Naive thymus-derived CD8-positive, alpha-beta T cell (primary cell): ENCODE measurements around the gene FGF22. TPM values are rescaled to one million over a fixed set of nuclear protein-coding genes. Genes with fewer than 3 reads are reported as not detected.
"Not testable (repeated sequence)": the region's sequence is repeated elsewhere in the genome, so short reads cannot be mapped to it uniquely, and the experiment has no call there.

Experiments
- ATAC-seq, 2 donors: fragments of 150-1000 bp; cut with Tn5 transposase in 1 of 2; sonication (Bioruptor Pico), chemical (Tn5 transposase) in 1 of 2; 1 replicate in 1 of 2; 2 replicates in 1 of 2; pipeline ENCODE4 v1.10.0; 2021; ENCODE audit warnings: mild to moderate bottlenecking in 2 of 2, moderate library complexity in 2 of 2
- POLR2A ChIA-PET: fragments of 350-600 bp; sonication (Branson Sonifier 250); formaldehyde crosslinking; loops from one replicate; lab custom pipeline; 2021; ENCODE audit warnings: antibody characterized with exemption; lab: Charles Lee
- DNase-seq, 10 donors: peaks; one replicate each; pipeline versions ENCODE4 v3.0.0 to v3.0.0-alpha.2; 2020 to 2022
- H3K27ac Mint-ChIP-seq, 10 donors: one replicate each; pipeline ENCODE4 v1.8.0; 2020 to 2022; ENCODE audit warnings: mild to moderate bottlenecking in 10 of 10, mixed read lengths in 10 of 10, moderate library complexity in 4 of 10, inconsistent platforms in 1 of 10
- H3K27me3 Mint-ChIP-seq, 5 donors: one replicate each; pipeline ENCODE4 v1.8.0; 2021 to 2022; ENCODE audit warnings: mixed read lengths in 5 of 5
- H3K36me3 Mint-ChIP-seq, 3 donors: one replicate each; pipeline ENCODE4 v1.8.0; 2020 to 2022; ENCODE audit warnings: mixed read lengths in 3 of 3, mild to moderate bottlenecking in 2 of 3, inconsistent platforms in 1 of 3
- H3K4me1 Mint-ChIP-seq, 4 donors: one replicate each; pipeline ENCODE4 v1.8.0; 2021 to 2022; ENCODE audit warnings: mixed read lengths in 4 of 4
- H3K4me3 Mint-ChIP-seq, 10 donors: one replicate each; pipeline ENCODE4 v1.8.0; 2020 to 2022; ENCODE audit warnings: mild to moderate bottlenecking in 10 of 10, mixed read lengths in 10 of 10, moderate library complexity in 6 of 10, inconsistent platforms in 1 of 10
- H3K9me3 Mint-ChIP-seq, 9 donors: one replicate each; pipeline ENCODE4 v1.8.0; 2020 to 2022; ENCODE audit warnings: mixed read lengths in 9 of 9, mild to moderate bottlenecking in 3 of 9, inconsistent platforms in 1 of 9, moderate library complexity in 1 of 9
- polyA plus RNA-seq, 3 donors: library from polyadenylated mRNA; unstranded; fragments of 300-500 nt; fragmentation: Illumina TruSeq; gene quantifications; one replicate each; pipeline ENCODE4 v1.2.3, GENCODE V29; 2021
- total RNA-seq, 8 experiments: library from RNA in 2 of 8; stranded (reverse) in 2 of 8; gene quantifications; one replicate each; pipeline ENCODE4 v1.2.3 and lab custom pipeline; 2021 to 2026

Gene FGF22
- total and polyA plus RNA-seq, 5 experiments from 2014 or later = 2.4 to 2.6 TPM; not detected in 3

- peaks cover 0 to 39% (median 10%) of the 10 kb centered on the region in 3 donors for H3K36me3 Mint-ChIP-seq
- DNase-seq, H3K9me3 Mint-ChIP-seq, H3K27ac Mint-ChIP-seq, H3K27me3 Mint-ChIP-seq, H3K4me3 Mint-ChIP-seq, ATAC-seq: not testable (repeated sequence)
- peaks cover 9 to 21% (median 15%) of the 10 kb centered on the region in 4 donors for H3K4me1 Mint-ChIP-seq
- POLR2A ChIA-PET = interaction anchor here (0.7 to 1.0 kb wide), 2 partner anchors 20 to 105 kb away, joined by 4 read pairs; no protein-coding TSS in a partner anchor
Observed at GRCh38 chr19:626566-626965, 13.1 kb upstream of the FGF22 start.

- Mint-ChIP-seq H3K36me3 (peaks cover 0 to 39% (median 10%) of the 10 kb centered on the region in 3 donors), H3K4me1 (peaks cover 11 to 32% (median 21%) of the 10 kb centered on the region in 4 donors), H3K9me3 (no peaks in the 10 kb centered on the region), H3K27ac (peak overlapping the region in 1 of 10 donors; percentile 24), H3K27me3 (no peaks in the 10 kb centered on the region), H3K4me3 (peak overlapping the region in 1 of 10 donors; percentile 14)
- POLR2A ChIA-PET = interaction anchor here (0.6 kb wide), 1 partner anchor 22 kb away, joined by 3 read pairs; no protein-coding TSS in a partner anchor
- DNase-seq (peak in 1 of 10 donors; percentile 34), ATAC-seq (no peak)
Observed at GRCh38 chr19:628168-628567, 11.5 kb upstream of the FGF22 start.

GRCh38 chr19:629515-629914 is 10.2 kb upstream of the FGF22 start:
- Mint-ChIP-seq H3K36me3 (peaks cover 0 to 35% (median 10%) of the 10 kb centered on the region in 3 donors), H3K27ac (peak overlapping the region in 1 of 10 donors; percentile 29), H3K4me1 (peaks cover 16 to 40% (median 31%) of the 10 kb centered on the region in 4 donors)
- POLR2A ChIA-PET, H3K9me3 Mint-ChIP-seq, H3K27me3 Mint-ChIP-seq, ATAC-seq, DNase-seq, H3K4me3 Mint-ChIP-seq: not testable (repeated sequence)

GRCh38 chr19:629961-630714 is 9.5 kb upstream of the FGF22 start:
- no peaks in the 10 kb centered on the region for H3K27me3 Mint-ChIP-seq
- H3K9me3 Mint-ChIP-seq = no peaks in the 10 kb centered on the region
- DNase-seq (no peak), ATAC-seq (no peak)
- H3K4me3 Mint-ChIP-seq = peak overlapping the region in 3 of 10 donors; percentile 33 to 98 (median 58)
- peaks cover 0 to 35% (median 10%) of the 10 kb centered on the region in 3 donors for H3K36me3 Mint-ChIP-seq
- H3K27ac Mint-ChIP-seq = peak overlapping the region in 4 of 10 donors; percentile 29 to 75 (median 58)
- H3K4me1 Mint-ChIP-seq = peaks cover 16 to 40% (median 31%) of the 10 kb centered on the region in 4 donors
- POLR2A ChIA-PET = interaction anchor here (0.7 to 1.5 kb wide), 2 partner anchors 31 to 33 kb away, joined by 3 to 8 read pairs; partner anchors contain the start of gene RNF126

GRCh38 chr19:632579-633067 is 7.1 kb upstream of the FGF22 start:
- Mint-ChIP-seq H3K9me3 (no peaks in the 10 kb centered on the region), H3K27me3 (no peaks in the 10 kb centered on the region), H3K4me3 (peak overlapping the region; percentile 90 to 98 (median 96)), H3K36me3 (peaks cover 0 to 27% (median 6%) of the 10 kb centered on the region in 3 donors), H3K27ac (peak overlapping the region; percentile 57 to 97 (median 90)), H3K4me1 (peaks cover 13 to 36% (median 32%) of the 10 kb centered on the region in 4 donors)
- POLR2A ChIA-PET = interaction anchor here (0.6 to 1.3 kb wide), 7 partner anchors 10 to 144 kb away, joined by 3 to 5 read pairs (median 3); partner anchors contain the start of gene RNF126
- DNase-seq = no peak
- ATAC-seq = no peak

GRCh38 chr19:633068-633785 is 6.5 kb upstream of the FGF22 start, which contains the start of gene POLRMT:
Gene POLRMT (minus strand): TSS chr19:633537. CDS start chr19:633512, 25 bp downstream.
- ATAC-seq (peak; percentile 97), DNase-seq (peak; percentile 91 to 98 (median 95))
- H3K4me1 Mint-ChIP-seq = peaks cover 13 to 40% (median 32%) of the 10 kb centered on the region in 4 donors
- peak within 1 kb of the TSS; percentile 86 to 97 (median 95) for H3K27ac Mint-ChIP-seq
- H3K9me3 Mint-ChIP-seq = no peaks in the 10 kb centered on the region
- peak within 1 kb of the TSS; percentile 90 to 98 (median 96) for H3K4me3 Mint-ChIP-seq
- peaks cover 0 to 25% (median 4%) of the 10 kb centered on the region in 3 donors for H3K36me3 Mint-ChIP-seq
- POLR2A ChIA-PET = interaction anchor here (0.6 to 1.8 kb wide), 16 partner anchors 8 to 471 kb away, joined by 3 to 19 read pairs (median 5); partner anchors contain the start of gene RNF126
- H3K27me3 Mint-ChIP-seq = no peaks in the 10 kb centered on the region

- POLR2A ChIA-PET = interaction anchor here (0.6 to 1.8 kb wide), 14 partner anchors 9 to 470 kb away, joined by 3 to 19 read pairs (median 5); partner anchors contain the start of gene RNF126
- DNase-seq (no peak), ATAC-seq (peak in 1 of 2 donors; percentile 3)
- no peaks in the 10 kb centered on the region for H3K9me3 Mint-ChIP-seq
- peaks cover 0 to 17% (median 3%) of the 10 kb centered on the region in 3 donors for H3K36me3 Mint-ChIP-seq
- peak overlapping the region; percentile 90 to 98 (median 96) for H3K4me3 Mint-ChIP-seq
- H3K4me1 Mint-ChIP-seq = peaks cover 10 to 40% (median 31%) of the 10 kb centered on the region in 4 donors
- H3K27ac Mint-ChIP-seq = peak overlapping the region; percentile 84 to 97 (median 95)
- H3K27me3 Mint-ChIP-seq = no peaks in the 10 kb centered on the region
Observed at GRCh38 chr19:633786-634639, 5.7 kb upstream of the FGF22 start.

GRCh38 chr19:634975-635652 is 4.6 kb upstream of the FGF22 start:
- POLR2A ChIA-PET = interaction anchor here (1.8 kb wide), 1 partner anchor 28 kb away, joined by 19 read pairs; the partner anchor contains the start of gene RNF126
- DNase-seq (no peak), ATAC-seq (no peak)
- Mint-ChIP-seq H3K27ac (peak overlapping the region in 3 of 10 donors; percentile 5 to 28 (median 20)), H3K4me3 (peak overlapping the region in 1 of 10 donors; percentile 2), H3K9me3 (no peaks in the 10 kb centered on the region), H3K36me3 (peaks cover 0 to 10% (median 3%) of the 10 kb centered on the region in 3 donors), H3K27me3 (no peaks in the 10 kb centered on the region), H3K4me1 (peaks cover 12 to 42% (median 33%) of the 10 kb centered on the region in 4 donors)

GRCh38 chr19:638906-639252 is 800 bp upstream of the FGF22 start:
- Mint-ChIP-seq H3K27ac (peak overlapping the region in 6 of 10 donors; percentile 81 to 96 (median 90)), H3K9me3 (no peaks in the 10 kb centered on the region), H3K4me1 (peaks cover 6 to 19% (median 15%) of the 10 kb centered on the region in 4 donors), H3K27me3 (no peaks in the 10 kb centered on the region), H3K4me3 (peak overlapping the region; percentile 82 to 94 (median 87)), H3K36me3 (peaks cover 0 to under 1% (median 0%) of the 10 kb centered on the region in 3 donors)
- DNase-seq = no peak
- ATAC-seq = no peak
- POLR2A ChIA-PET = interaction anchor here (1.2 kb wide), 1 partner anchor 22 kb away, joined by 4 read pairs; no protein-coding TSS in a partner anchor

- ATAC-seq = no peak
- Mint-ChIP-seq H3K27ac (peak overlapping the region in 1 of 10 donors; percentile 87), H3K36me3 (peaks cover 0 to 5% (median 0%) of the 10 kb centered on the region in 3 donors), H3K4me1 (peaks cover 5 to 14% (median 11%) of the 10 kb centered on the region in 4 donors), H3K27me3 (no peaks in the 10 kb centered on the region), H3K4me3 (peak overlapping the region in 3 of 10 donors; percentile 18 to 88 (median 33)), H3K9me3 (no peaks in the 10 kb centered on the region)
- no peak for DNase-seq
- POLR2A ChIA-PET = interaction anchor here (1.3 to 1.4 kb wide), 2 partner anchors 18 to 23 kb away, joined by 4 read pairs; partner anchors contain the start of gene RNF126
Observed at GRCh38 chr19:640161-640558, 481 bp downstream of the FGF22 start.
